ENCODE results near the gene GJD4.

GRCh38 chr10:35572583-35572982 lies 32.6 kb upstream of the GJD4 start:
- TF ChIP-seq CTCF (IDR thresholded peaks at IDR 0.05) (no peak), POLR2A (IDR thresholded peaks at IDR 0.05) (no peak)

Data from lower leg skin (tissue), 3 donors.